Common myeloid progenitor, CD34-positive (primary cell): ENCODE results near the gene PTX3.

Experiments
- CTCF ChIA-PET: fragments of 350-600 bp; sonication (Branson Sonifier 250); formaldehyde crosslinking; loops from one replicate; lab custom pipeline; 2021; ENCODE audit warnings: antibody characterized with exemption; lab: Charles Lee
- POLR2A ChIA-PET: fragments of 350-600 bp; sonication (Branson Sonifier 250); formaldehyde crosslinking; loops from one replicate; lab custom pipeline; 2021; ENCODE audit warnings: antibody characterized with exemption; lab: Charles Lee
- DNase-seq, 3 donors: peaks; one replicate each; pipeline versions ENCODE4 v3.0.0 to v3.0.0-alpha.2; 2013
- H3K27ac ChIP-seq, 2 experiments: 1 replicate in 1 of 2; 2 replicates in 1 of 2; pipeline ENCODE4 v1.7.0; 2013; ENCODE audit warnings: inconsistent platforms in 2 of 2, low read length in 2 of 2, mild to moderate bottlenecking in 2 of 2, low read depth in 1 of 2, moderate library complexity in 1 of 2; ENCODE audit not compliant: severe bottlenecking in 2 of 2, insufficient read depth in 1 of 2, poor library complexity in 1 of 2
- H3K27me3 ChIP-seq, 5 experiments: replicated peaks in 2 of 5; 1 replicate in 3 of 5; 2 replicates in 2 of 5; pipeline versions ENCODE4 v1.6.1 to v1.7.0; 2013; ENCODE audit warnings: low read length in 4 of 5, mild to moderate bottlenecking in 2 of 5, moderate library complexity in 2 of 5, inconsistent platforms in 1 of 5; ENCODE audit not compliant: insufficient read depth in 5 of 5, control insufficient read depth in 4 of 5
- H3K36me3 ChIP-seq, 4 experiments: 1 replicate in 2 of 4; 2 replicates in 2 of 4; pipeline versions ENCODE4 v1.6.1 to v1.7.0; 2013; ENCODE audit warnings: low read length in 3 of 4, control low read depth in 1 of 4, mild to moderate bottlenecking in 1 of 4; ENCODE audit not compliant: control insufficient read depth in 4 of 4, insufficient read depth in 4 of 4
- H3K4me1 ChIP-seq, 4 experiments: 1 replicate in 3 of 4; 2 replicates in 1 of 4; pipeline versions ENCODE4 v1.6.1 to v1.7.1; 2013; ENCODE audit warnings: low read length in 3 of 4, mild to moderate bottlenecking in 3 of 4, control low read depth in 1 of 4, inconsistent platforms in 1 of 4, moderate library complexity in 1 of 4; ENCODE audit not compliant: control insufficient read depth in 4 of 4, insufficient read depth in 4 of 4; ENCODE audit errors: control extremely low read depth in 1 of 4
- H3K4me3 ChIP-seq, 7 experiments: 1 replicate in 4 of 7; 2 replicates in 3 of 7; pipeline versions ENCODE4 v1.5.1 to v1.7.0; 2013; ENCODE audit warnings: mild to moderate bottlenecking in 7 of 7, low read length in 6 of 7, moderate library complexity in 6 of 7, inconsistent platforms in 2 of 7, low read depth in 2 of 7, control low read depth in 1 of 7; ENCODE audit not compliant: insufficient read depth in 4 of 7, control insufficient read depth in 1 of 7; ENCODE audit errors: extremely low read depth in 1 of 7
- H3K9me3 ChIP-seq, 5 experiments: 1 replicate in 4 of 5; 2 replicates in 1 of 5; pipeline versions ENCODE4 v1.6.1 to v1.7.1; 2013; ENCODE audit warnings: low read length in 4 of 5, mild to moderate bottlenecking in 2 of 5, inconsistent platforms in 1 of 5, low read depth in 1 of 5, moderate library complexity in 1 of 5; ENCODE audit not compliant: control insufficient read depth in 4 of 5, insufficient read depth in 2 of 5; ENCODE audit errors: control extremely low read depth in 1 of 5
- WGBS: methylation state at CpG from one replicate; pipeline ENCODE4 v1.1.5; 2013; ENCODE audit not compliant: insufficient coverage; 5-methylcytosine and 5-hydroxymethylcytosine counted together

The PTX3 gene

DNA sequence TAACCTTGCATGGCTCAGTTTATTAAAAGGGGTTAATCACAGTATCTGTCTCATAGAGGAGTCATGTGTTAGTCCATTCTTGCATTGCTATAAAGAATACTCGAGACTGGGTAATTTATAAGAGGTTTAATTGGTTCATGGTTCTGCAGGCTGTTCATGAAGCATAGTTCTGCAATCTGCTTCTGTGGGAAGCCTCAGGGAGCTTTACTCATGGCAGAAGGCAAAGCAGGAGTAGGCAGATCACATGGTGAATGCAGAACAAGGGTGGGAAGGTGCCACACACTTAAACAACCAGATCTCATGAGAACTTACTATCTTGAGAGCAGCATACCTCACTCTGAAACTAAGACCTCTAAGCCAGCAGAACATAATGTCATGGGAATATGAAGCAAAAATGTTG, 42.2 kb upstream of the PTX3 start:
- CTCF ChIA-PET: interaction anchor here (1.1 kb wide), 1 partner anchor 9 kb away, joined by 3 read pairs; no protein-coding TSS in a partner anchor
- POLR2A ChIA-PET: no interaction called here
- H3K27ac ChIP-seq: no peak overlapping the region

DNA sequence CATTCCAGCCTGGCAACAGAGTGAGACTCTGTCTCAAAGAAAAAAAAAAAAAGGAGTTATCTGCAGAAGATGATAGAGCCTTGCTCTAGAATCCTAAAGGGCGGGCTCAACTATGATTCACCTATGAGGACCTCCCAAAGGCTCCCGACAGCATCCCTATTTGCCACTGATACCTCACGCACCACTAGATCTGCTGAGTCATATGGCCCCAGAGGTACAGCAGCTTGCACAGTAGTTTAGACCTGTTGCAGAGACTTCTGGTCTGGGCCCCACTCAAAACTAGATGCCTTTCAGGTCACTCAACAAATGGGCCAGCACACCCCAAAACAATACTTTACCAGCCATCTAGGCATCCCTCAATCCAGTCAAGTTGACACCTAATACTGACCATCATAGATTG, 38.1 kb upstream of the PTX3 start:
- H3K27ac ChIP-seq: no peak overlapping the region
- no peaks in the 10 kb centered on the region for H3K36me3 ChIP-seq
- POLR2A ChIA-PET: interaction anchor here (0.7 kb wide), 1 partner anchor 9 kb away, joined by 3 read pairs; no protein-coding TSS in a partner anchor
- H3K4me1 ChIP-seq: no peaks in the 10 kb centered on the region
- CTCF ChIA-PET: no interaction called here
- no peak for DNase-seq
- H3K4me3 ChIP-seq: no peak overlapping the region
- 100% methylated on average over 3 of the region's 3 CpGs for WGBS
- H3K27me3 ChIP-seq: no peaks in the 10 kb centered on the region
- no peaks in the 10 kb centered on the region for H3K9me3 ChIP-seq

More for the DNA sequence above, 42.2 kb upstream of the PTX3 start:
- H3K9me3 ChIP-seq: no peaks in the 10 kb centered on the region
- no peaks in the 10 kb centered on the region for H3K36me3 ChIP-seq
- H3K4me3 ChIP-seq: no peak overlapping the region
- H3K4me1 ChIP-seq: no peaks in the 10 kb centered on the region
- no peak for DNase-seq
- WGBS: 100% methylated on average over 1 of the region's 1 CpG
- H3K27me3 ChIP-seq: no peaks in the 10 kb centered on the region

DNA sequence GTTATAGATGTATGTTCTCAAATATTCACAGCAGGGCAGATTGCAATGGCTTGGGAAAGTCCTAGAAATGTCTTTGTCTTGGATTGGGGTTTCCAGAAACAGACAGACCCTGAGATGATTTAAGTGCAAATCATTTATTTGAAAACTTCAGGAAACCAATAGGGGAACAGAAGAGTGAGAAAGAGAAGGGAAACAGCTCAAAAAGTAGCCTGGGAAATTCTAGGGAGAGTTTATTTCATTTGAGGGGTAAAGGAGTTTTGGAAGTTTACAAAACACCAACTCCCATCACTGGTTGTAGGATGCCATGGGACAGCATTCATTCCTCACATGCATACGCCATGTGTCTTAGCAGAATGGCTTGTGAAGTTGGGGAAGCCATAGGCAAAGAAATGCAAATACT, 32.3 kb upstream of the PTX3 start:
- no peak overlapping the region for H3K27ac ChIP-seq
- CTCF ChIA-PET: interaction anchor here (1.2 kb wide), 1 partner anchor 10 kb away, joined by 3 read pairs; no protein-coding TSS in a partner anchor
- 0% methylated on average over 1 of the region's 1 CpG for WGBS
- H3K36me3 ChIP-seq: no peaks in the 10 kb centered on the region
- H3K9me3 ChIP-seq: no peaks in the 10 kb centered on the region
- DNase-seq: no peak
- H3K27me3 ChIP-seq: no peaks in the 10 kb centered on the region
- POLR2A ChIA-PET: no interaction called here
- no peak overlapping the region for H3K4me3 ChIP-seq
- H3K4me1 ChIP-seq: peaks cover 0 to 5% (median 2%) of the 10 kb centered on the region in 4 experiments

DNA sequence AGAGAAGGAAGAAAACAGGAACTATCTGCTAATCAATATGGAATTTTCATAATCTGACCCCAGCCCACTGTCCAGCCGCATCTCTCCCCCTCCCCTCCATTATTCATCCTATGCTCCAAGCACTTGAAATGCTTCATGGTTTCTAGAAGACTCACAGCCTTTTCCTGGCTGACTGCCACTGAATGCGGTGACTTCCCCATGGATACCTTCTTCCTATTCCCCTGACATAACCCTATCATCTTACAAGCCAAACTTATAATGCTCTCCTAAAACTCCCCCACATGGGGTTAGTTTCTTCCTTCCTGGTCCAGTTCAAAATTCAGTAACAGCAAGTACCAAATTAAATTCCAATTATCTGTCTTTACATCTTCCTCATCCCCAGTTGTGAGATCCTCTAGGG, 31.2 kb upstream of the PTX3 start:
- Histone ChIP-seq H3K27me3 (no peaks in the 10 kb centered on the region), H3K9me3 (no peaks in the 10 kb centered on the region), H3K36me3 (no peaks in the 10 kb centered on the region), H3K27ac (no peak overlapping the region), H3K4me3 (no peak overlapping the region), H3K4me1 (peaks cover 0 to 5% (median 2%) of the 10 kb centered on the region in 4 experiments)
- WGBS: 90% methylated on average over 2 of the region's 2 CpGs
- DNase-seq: no peak
- ChIA-PET CTCF (no interaction called here), POLR2A (no interaction called here)

DNA sequence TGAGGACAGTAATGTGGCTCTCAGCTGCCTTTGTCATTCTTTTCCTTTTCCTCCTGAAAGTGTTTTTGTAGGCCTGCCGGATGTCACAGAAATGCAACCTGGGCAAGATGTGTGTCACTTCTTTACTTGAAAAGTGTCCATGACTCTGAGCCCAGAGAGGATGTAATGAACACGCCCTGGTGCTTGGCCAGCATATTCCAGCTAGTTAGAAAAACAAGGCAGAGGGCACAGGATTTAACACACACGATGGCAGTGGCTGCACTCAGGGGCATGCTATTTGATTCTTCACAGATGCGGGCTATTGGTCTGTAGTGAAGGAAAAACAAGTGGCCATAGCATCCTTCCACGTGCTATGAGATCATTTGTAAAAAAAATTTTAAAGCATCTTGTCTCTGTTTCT, 30.3 kb upstream of the PTX3 start:
- Histone ChIP-seq H3K4me1 (peaks cover 0 to 5% (median 2%) of the 10 kb centered on the region in 4 experiments), H3K4me3 (no peak overlapping the region), H3K27ac (no peak overlapping the region), H3K36me3 (no peaks in the 10 kb centered on the region), H3K27me3 (no peaks in the 10 kb centered on the region), H3K9me3 (no peaks in the 10 kb centered on the region)
- CTCF ChIA-PET: interaction anchor here (1.6 kb wide), 1 partner anchor 353 kb away, joined by 3 read pairs; no protein-coding TSS in a partner anchor
- WGBS: 91% methylated on average over 4 of the region's 5 CpGs
- POLR2A ChIA-PET: interaction anchor here (0.6 kb wide), 1 partner anchor 81 kb away, joined by 3 read pairs; no protein-coding TSS in a partner anchor
- DNase-seq: no peak

DNA sequence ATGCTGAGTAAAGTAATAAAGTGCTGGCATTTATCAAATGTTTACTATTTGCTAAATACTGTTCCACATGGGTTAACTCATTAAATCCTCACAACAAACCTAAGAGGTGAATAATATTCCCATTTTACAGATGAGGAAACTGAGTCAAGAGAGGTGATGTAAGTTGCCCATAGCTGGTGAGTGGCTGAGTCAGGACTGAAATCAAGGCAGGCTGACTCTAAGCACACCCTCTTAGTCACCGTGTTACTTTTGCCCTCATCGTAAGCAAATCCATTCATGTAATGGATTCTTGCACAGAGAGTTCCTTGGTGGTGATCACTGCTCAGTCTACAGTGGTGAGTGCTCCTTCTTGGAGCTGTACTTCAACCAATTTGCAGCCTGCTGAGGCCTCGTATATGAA, 28.9 kb upstream of the PTX3 start:
- H3K27me3 ChIP-seq: no peaks in the 10 kb centered on the region
- ChIA-PET POLR2A (interaction anchor here (0.6 kb wide), 1 partner anchor 10 kb away, joined by 3 read pairs; no protein-coding TSS in a partner anchor), CTCF (interaction anchor here (0.8 kb wide), 1 partner anchor 10 kb away, joined by 3 read pairs; no protein-coding TSS in a partner anchor)
- no peak for DNase-seq
- no peaks in the 10 kb centered on the region for H3K36me3 ChIP-seq
- H3K4me1 ChIP-seq: peaks cover 0 to 5% (median 2%) of the 10 kb centered on the region in 4 experiments
- WGBS: 92% methylated on average over 2 of the region's 3 CpGs
- H3K9me3 ChIP-seq: peaks cover 0 to 4% (median 0%) of the 10 kb centered on the region in 5 experiments
- no peak overlapping the region for H3K27ac ChIP-seq
- no peak overlapping the region for H3K4me3 ChIP-seq

DNA sequence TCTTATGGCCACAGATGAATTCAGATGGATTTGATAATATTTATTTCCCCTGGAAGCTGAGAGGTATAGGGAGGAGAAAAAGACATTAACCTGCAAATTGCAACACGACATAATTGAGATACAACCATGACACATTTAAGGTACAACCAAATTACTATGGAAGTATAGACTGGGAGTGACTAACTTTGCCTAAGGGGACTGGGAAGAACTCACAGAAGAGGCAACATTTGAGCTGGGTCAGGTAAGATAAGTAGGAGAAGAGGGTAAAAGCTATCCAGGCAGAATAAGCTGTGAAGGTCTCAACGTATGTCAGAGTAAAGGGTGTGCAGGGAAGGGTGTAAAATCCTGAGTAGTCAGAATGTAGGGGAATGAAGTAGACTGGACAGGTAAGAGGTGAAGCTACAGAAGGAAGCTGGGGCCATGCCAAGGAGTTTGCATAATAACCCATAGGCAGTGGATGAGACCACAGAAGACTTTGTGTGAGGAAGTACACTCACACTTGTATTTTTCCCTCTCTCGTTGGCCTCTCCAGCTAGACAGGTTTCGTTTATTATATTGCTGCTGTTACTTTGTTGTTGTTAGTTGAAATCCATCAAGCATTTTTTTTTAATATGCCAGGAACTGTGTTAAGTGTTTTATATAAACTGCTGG, 28.0 kb upstream of the PTX3 start:
- no peak overlapping the region for H3K4me3 ChIP-seq
- H3K27me3 ChIP-seq: no peaks in the 10 kb centered on the region
- WGBS: 100% methylated on average over 2 of the region's 4 CpGs
- peaks cover 0 to 5% (median 2%) of the 10 kb centered on the region in 4 experiments for H3K4me1 ChIP-seq
- POLR2A ChIA-PET: no interaction called here
- CTCF ChIA-PET: interaction anchor here (0.8 kb wide), 1 partner anchor 9 kb away, joined by 3 read pairs; no protein-coding TSS in a partner anchor
- H3K9me3 ChIP-seq: peaks cover 0 to 4% (median 0%) of the 10 kb centered on the region in 5 experiments
- DNase-seq: peak in 2 of 3 donors; percentile 5 to 14
- no peaks in the 10 kb centered on the region for H3K36me3 ChIP-seq
- no peak overlapping the region for H3K27ac ChIP-seq
